Amniotic epithelial cell (primary cell): ENCODE data around the gene RANBP3L.
A peak's percentile ranks its signal among the peaks of the same experiment; 100 is the strongest.
"Not testable (repeated sequence)": the region's sequence is repeated elsewhere in the genome, so short reads cannot be mapped to it uniquely, and the experiment has no call there.

Source experiments
- DNase-seq: peaks from one replicate; pipeline ENCODE4 v3.0.0-alpha.2; 2010; ENCODE audit warnings: low read depth

Gene RANBP3L

DNA sequence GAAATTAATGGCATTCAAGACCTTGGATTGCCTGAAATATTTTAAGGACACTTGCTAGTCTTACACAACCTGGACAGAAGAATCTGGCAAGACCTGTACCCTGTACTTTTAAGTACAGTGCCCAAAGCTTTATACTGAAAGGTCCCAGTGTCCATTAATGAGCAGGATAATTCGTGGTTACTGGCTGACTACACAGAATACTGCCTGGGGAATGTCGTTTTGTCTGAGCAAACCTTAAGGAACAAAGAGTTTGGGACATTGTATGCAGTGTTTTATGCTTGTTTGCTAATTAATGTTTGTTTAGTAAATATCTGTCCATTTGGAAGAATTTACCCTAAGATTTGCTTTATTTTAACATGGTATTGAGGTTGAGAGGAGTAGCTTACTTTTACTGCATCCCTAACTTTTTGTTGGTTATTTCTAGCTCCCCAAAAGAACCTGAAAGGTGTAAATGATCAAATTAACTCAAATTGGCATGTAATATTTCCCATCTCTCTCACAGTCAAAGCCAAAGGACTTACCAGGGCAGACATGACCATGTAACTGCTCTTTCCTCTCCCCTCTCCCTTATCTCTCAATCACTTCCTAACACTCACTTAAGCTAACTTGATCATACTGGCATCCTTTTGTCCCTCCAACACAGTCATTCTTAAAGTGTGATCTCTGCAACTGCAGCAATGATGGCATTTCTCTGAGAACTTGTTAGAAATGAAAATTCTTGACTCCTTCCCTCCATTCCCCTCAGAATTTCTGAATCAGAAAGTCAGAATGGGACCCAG lies 15.7 kb downstream of the RANBP3L start:
- DNase-seq = no peak

DNA sequence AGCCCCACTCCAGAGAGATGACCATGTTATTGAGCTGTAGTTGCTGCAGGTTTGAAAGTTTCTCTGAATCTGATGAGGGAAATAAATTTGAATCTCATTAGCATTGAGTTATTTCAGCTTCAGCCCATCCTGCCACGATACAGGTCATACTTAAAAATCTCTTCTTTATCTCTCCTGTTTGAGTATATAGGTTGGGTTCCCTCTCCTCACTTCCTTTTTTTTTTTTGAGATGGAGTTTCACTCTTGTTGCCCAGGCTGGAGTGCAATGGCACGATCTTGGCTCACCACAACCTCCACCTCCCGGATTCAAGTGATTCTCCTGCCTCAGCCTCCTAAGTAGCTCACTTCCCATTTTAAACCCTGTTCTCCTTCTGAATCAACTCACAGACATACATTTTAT lies 17.9 kb downstream of the RANBP3L start:
- not testable (repeated sequence) for DNase-seq

DNA sequence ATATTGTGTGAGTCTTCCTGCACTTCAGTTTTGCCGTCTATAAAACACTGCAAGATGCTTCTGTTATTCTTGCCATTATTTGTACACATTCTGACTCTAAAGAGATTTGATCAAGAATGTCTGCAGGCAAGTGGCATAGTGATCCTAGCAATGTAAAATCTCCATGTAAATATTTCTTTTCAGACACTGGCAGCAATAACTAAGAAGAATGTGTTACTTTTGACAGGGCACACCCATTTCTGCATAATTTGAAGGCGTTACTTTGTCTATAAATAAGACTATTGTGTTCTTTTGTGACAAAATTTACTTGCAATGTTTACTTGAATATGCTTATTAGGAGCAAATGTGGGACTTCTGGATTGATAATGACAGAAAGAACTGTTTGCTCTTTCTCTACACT lies 20.1 kb downstream of the RANBP3L start:
- DNase-seq = no peak

DNA sequence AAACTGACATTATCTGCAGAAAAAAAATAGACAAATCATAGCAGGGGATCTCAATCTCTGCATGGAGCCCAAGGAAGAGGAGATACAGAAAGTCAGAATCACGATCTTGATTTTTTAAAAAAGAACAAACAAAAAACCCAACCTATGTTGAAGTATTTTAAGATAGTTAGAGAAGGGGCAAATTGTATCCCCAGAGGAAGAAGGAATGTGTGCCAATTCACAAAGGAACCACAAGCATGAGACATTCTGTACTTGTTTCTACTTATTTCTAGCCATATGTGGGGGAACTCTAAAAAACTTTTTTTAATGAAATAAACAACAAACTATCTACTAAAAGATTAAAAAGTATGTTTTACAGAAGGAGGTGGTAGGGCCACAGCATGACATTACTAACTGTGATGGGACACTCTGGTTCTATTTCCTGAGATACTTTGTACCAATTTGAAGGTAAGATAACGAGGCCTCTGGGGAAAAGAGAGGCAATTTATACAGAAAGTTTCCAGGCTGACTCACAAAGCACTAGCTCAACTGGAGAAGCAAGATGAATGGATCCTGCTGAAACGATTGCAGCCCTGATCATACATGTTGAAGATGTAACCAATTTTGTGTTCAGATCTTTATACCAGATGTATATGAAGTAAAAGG lies 22.5 kb downstream of the RANBP3L start:
- DNase-seq = peak; percentile 27

DNA sequence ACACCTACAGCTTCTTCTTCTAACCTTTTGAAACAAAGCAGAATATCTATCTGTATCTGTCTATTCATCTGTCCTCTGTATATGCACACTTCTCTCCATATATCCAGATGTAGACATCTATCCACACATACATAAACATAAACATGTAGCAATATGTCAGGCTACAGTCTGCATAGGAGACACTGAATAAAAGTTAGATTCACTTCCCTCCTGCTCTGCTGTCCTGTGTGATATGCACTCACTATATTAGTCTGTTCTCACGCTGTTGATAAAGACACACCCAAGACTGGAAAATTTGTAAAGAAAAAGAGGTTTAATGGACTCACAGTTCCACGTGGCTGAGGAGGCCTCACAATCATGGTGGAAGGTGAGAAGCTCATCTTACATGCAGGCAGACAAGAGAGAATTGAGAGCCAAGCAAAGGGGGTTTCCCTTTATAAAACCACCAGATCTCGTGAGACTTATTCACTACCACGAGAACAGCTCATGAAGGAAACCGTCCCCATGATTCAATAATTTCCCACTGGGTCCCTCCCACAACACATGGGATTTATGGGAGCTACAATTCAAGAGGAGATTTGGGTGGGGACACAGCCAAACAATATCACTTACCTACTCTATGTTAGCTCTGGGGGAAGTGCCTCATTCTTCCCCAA lies 24.1 kb downstream of the RANBP3L start:
- no peak for DNase-seq

DNA sequence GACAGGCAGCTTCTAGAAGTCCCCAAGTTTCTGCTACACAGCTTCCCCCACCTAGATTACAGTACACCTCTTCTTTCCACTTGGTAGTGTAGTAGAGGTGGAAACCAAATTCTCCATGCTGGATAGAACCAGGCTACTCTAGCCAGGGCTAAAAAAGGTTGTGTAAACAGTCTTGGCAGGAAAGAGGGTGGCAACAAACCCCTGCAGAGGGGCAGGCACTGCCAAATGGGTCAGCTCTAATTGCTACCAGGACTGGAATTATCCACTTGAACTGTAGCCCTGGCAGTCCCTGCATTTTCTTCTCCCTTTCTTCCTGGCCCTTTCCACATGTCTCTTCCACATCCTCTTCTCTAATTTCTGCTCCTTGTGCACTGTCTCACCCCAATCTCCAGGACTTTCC lies 24.8 kb downstream of the RANBP3L start:
- DNase-seq = no peak

DNA sequence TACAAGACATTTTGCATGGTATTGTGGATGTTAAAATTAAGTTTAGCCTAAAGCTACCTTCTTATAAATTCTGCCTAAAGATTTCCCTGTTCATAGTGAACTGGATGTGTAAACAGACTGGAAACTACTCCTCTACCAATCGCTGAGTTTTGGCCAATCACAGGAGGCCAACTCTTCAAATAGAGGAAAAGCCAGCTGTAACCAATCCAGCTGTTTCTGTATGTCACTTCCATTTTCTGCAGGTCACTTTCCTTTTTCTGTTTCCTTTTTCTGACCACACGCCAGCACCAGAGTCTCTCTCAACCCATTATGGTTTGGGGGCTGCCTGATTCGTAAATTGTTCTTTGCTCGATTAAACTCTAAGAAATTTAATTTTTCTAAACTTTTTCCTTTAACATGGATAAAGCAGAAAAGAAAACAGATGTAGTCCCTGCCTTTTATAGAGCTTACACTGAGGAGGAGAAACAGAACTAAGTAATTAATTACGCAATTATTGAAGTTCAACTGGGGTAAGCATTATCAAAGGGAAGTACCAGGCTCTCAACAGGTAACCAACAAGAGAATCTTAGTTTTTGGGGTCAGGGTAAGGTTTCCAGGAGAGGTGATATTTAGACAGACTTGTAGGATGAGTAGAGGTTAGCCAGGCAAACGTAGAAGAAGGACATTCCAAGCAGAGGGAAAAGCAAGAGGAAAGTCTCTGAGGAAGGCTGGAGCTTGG lies 27.7 kb downstream of the RANBP3L start:
- DNase-seq = no peak

DNA sequence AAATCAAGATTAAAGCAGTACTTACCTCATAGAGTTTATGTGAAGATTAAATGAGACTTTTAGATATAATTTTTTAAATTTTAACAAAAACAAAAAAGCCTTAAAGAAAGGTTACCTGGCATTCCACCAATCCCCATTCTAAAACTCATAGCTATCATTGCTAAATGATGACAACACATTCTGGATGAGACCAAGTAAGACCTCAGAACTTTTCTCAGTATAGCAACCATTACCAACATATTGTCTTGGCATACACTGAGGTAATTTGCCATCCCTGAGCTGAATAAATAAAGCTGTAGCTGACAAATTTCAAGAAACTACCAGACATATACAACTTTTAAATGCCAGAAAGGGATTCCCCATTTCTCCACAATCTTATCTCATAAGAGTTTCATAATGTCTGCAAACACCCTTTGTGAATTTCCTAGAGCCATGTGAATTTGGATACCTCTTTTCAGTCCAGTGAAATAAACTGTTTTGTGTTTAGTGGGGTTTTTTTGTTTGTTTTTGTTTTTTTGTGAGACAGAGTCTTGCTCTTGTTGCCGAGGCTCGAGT lies 29.5 kb downstream of the RANBP3L start:
- no peak for DNase-seq

DNA sequence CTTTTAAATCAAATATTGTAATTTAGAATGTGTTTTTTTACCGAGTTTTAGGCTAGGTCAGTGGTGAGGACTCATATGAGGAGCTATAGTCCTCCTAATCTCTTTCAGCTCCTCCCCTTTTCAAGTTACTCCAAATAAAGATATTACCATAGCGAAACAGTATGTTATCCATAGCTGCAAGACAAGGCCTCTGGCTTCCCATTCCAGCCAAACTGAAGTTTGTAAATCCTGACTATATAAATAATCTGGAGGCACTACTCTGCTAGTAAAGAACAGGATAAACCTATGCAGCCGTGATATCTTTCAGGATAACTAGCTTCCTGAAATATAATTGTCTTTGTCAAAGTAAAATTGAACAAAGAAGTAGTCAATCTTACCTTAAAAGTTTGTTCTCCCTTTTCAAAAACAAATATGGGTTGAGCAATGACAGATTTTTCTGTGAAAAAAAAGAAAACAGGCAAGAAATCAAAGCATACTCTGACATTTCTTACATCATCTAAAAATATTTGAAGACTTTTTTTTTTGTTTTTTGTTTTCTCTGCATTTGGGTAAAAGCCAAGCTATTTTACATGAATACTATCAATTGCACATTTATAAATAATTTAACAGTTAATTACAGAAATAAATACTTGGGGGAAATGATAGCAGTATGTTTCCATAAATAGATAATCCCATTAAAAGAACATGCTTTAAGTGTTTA lies 30.7 kb downstream of the RANBP3L start:
- no peak for DNase-seq

DNA sequence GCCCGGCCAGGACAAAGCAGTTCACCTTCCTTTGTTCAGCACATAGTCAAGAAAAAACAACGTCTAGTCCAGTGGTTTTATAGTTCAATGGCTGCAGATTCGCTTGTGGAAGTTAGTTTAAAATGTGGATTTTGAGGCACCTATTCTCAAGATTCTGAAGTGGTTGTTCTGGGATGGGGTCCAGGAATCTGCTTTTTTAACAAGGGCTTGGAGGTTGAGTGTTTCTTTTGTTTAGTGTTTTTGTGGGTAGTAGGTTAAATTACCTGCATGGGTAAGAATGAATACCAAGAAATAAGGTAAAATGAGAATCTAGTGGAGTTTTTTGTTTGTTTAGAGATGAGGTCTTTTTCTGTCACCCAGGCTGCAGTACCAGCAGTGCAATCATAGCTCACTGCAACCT lies 31.5 kb downstream of the RANBP3L start:
- DNase-seq = no peak

DNA sequence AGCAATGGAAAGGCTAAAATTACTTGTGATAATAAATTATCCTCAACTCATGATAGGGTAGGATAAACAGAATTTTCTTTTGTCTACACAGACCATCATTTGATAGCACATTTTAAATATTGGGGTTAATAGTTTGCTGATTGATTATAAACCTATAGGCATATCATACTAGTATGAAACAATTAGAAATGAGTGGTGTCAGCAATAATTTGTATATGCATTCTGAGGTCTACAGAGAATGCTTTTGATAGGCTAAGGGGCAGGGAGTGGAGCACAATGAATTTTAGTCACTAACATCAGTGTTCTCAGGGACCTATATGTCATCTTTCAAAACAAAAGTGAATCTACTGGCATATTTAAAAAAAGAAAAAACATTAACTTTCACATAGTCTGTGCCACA lies 32.2 kb downstream of the RANBP3L start:
- DNase-seq = no peak

DNA sequence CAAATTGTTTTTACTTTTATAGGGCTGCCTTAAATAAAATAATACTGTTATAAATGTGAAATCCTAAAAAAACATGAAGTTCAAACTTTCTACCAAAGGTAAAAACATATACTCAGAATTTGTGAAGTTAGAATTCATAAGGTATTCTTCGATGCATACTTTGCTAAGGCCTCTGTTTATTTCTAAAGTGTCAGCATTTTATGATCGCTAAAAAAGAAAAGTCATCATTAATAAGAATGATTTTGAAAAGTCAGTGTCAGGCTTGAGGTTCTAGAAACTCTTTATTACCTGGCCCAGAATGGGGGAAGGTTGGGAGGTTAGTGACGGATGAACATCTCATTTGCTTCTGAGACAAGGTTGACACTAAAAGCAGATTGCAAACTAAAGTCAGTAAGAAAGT lies 33.8 kb downstream of the RANBP3L start:
- no peak for DNase-seq

DNA sequence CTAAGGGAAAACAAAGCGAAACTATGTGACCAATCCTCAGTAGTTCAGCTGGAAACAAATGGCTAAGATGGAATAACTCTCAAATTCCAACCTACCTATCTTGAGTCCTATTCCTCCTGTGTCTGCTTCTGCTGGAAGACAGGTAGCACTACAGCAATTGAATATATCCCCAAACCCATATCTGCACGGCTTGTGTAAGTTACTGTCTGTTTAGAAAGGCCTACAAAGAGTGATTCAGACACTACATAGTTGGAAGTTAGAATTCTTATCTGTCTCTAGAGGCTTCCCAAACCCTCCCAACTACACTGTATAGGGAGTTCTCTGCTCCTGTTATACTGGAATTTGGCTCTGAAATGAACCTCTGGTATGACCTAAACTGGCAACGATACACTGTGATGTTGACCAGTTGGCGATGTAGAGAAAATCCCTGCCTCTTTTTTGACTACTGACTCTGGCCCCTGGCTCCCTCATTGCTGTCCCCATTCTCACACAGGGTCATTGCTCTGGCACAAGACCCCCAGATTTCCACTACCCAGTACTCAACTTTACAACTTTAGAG lies 37.4 kb downstream of the RANBP3L start:
- DNase-seq = no peak

DNA sequence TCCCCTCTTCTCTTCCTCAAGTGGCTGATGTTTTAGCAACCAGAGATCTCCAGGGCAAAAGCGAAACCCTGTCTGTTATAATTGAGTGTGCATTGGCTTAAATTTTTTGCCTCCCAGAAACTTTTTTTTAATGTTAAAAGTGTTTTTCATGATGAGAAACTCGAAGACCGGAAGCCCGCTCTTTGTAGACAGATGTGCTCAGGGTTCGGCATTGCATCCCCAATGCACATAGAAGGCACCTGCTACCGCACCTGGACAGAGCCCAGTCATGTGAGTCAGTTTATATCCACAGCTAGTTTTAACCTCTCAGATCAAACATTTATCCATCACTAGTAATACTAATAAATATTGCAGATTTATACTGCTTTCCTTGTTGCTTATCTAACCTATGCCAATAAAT lies 40.5 kb downstream of the RANBP3L start:
- no peak for DNase-seq

DNA sequence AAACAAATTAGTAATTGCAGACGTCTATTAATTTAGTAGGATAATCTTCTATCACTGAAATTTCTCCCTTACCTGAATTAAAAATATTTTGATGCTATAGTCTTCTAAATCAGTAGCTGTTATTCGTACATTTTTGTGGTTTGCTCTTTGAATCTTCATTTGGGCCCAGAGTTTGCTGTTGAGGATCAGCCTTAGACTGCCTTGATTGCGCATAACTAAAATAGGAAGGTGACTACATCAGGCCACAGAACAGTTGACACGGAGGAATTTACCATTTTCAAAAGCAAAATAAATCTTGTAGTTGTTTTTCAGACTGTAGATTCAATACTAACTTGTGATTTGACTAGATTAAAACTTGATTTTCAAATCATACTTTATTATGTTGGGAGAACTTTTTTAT lies 48.1 kb downstream of the RANBP3L start:
- no peak for DNase-seq

DNA sequence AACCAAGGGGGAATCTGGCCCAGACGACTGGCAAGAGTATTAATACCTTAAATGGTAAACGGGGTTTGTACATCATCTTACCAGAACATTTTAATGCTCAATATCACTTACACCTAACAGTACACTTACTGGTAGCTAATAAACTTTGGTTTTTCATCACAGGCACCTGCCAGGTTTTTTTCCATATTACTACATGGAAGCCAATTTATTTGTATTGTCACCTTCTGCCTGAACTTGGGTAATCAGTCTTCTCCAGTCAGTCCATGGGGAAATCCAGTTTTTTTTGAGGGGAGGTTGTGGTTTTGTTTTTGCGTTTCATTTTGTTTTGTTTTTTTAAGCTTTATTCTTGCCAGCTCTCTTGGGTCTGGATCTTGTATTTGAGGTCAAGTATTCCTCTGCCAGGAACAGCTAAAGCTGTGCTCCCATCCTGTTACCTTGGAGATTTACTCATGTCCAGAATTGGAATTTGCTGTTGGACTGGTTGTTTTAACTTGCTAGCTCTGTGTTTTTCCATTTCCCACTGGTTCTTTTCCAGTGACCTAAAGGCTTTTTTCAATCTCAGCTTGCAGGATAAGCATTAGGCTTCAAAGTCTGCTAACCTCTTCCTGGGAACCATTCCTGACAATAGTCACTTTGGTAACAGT lies 48.9 kb downstream of the RANBP3L start:
- DNase-seq = peak; percentile 25

DNA sequence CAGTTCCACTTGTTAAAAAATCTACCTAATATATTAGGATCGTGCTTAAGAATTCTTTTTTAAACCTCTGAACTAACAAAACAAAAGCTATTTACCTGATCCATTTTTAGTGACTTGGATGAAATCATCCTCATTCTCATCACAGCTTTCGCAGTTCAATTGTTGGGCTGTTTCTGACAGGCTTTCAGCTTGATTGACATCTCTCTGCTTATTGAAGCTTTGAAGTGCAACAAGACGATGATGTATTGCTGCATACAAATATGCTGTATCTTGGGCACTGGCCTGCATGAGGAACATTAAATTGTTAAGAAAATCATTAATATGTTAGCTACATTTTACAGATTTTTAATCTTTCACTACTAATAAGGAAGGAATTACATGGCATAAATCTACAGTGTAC lies 50.5 kb downstream of the RANBP3L start:
- no peak for DNase-seq

DNA sequence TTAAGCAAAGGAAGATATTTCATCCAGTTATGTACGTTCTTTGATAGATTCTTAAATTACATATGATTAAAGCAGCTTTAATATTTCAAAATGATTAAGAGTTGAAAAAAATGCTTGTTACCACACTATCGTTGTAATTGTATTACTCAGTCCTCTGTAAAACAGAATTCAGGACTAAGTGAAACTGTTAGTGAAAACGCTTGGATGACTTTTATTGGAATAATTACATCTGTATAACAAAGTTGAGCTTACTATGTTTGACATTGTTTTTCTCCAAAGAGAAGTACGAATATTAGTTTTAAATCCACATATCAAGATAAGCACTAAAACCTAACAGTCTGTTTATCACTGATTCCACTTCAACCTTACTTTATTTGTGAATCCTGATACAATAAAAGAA lies 51.3 kb downstream of the RANBP3L start:
- no peak for DNase-seq

DNA sequence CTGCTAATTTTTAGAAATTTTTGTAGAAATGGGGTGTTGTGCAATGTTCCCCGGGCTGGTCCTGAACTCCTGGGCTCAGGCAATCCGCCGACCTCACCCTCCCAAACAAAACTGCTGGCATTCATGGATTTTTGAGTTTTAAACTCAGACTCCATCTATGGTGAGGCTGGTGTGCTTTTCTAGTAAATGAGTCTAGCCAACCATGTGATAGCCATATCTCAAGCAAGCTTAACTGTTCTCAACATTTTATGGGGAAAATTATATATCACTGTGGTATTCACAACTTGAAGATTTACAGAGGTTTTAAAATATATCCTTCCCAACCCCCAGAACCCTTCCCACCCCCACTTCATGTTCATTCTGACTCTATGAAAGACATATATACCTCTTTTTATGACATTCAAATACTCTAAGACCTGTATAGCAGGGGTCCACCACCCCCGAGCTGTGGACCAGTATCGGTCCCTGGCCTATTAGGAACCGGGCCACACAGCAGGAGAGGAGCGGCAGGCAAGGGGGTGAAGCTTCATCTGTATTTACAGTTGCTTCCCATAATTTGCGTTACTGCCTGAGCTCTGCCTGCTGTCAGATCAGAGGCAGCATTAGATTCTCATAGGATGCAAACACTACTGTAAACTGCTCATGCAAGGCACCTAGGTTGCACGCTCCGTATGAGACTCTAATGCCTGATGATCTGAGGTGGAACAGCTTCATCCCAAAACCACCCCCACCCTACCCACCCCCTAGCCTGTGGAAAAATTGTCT lies 55.5 kb downstream of the RANBP3L start:
- DNase-seq = peak; percentile 43

DNA sequence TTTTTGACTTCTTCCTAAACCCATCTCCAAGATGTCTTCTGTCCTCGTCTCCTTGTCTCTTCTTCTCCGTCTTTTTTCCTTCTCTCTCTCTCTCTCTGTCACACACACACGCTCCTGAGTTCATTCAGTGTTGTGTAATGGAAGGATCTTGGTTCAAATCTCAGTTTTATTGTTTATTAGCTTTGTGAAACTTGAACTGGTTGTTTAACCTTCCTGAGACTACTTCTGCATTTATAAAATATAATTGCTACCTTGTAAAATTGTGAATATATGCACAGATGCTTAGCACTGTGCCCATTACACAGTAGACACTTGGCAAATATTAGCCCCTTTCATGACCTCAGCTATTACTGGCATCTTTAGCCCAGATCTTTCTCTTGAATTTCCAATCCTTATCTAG lies 57.6 kb downstream of the RANBP3L start:
- DNase-seq = no peak
